HepG2 (cell line): ENCODE measurements around the gene TRIM37. TPM values are rescaled to one million over a fixed set of nuclear protein-coding genes. Genes with fewer than 3 reads are reported as not detected.

Source experiments
- FOXA3 ChIP-seq: IDR thresholded peaks from 2 replicates; pipeline ENCODE4 v1.6.1; 2016; ENCODE audit warnings: missing genetic modification reagents, missing compliant biosample characterization
- FOXC1 ChIP-seq: sonication (generic); formaldehyde crosslinking; IDR thresholded peaks from 2 replicates; pipeline ENCODE4 v1.8.0; 2022; ENCODE audit warnings: mild to moderate bottlenecking, missing genetic modification reagents, borderline replicate concordance
- KLF15 ChIP-seq: sonication (generic); formaldehyde crosslinking; IDR thresholded peaks from 2 replicates; pipeline ENCODE4 v1.8.1; 2023; ENCODE audit warnings: borderline replicate concordance, mild to moderate bottlenecking, inconsistent platforms, missing genetic modification reagents, mixed read lengths
- NBN ChIP-seq: fragments of 450-650 bp; conservative IDR thresholded peaks from 2 replicates; pipeline ENCODE4 v1.6.1; 2017
- STAT5B ChIP-seq: sonication (generic); formaldehyde crosslinking; IDR thresholded peaks from 2 replicates; pipeline ENCODE4 v1.4.0; 2020; ENCODE audit warnings: missing genetic modification reagents
- SUZ12 ChIP-seq: fragments of 150-350 bp; IDR thresholded peaks from 2 replicates; pipeline ENCODE4 v1.6.1; 2014; ENCODE audit warnings: low read depth, low read length
- ZNF775 ChIP-seq: sonication (generic); formaldehyde crosslinking; IDR thresholded peaks from 2 replicates; pipeline ENCODE4 v1.4.0; 2020; ENCODE audit warnings: missing genetic modification reagents, mild to moderate bottlenecking, moderate library complexity, borderline replicate concordance
- ZNF800 ChIP-seq: sonication (generic); formaldehyde crosslinking; IDR thresholded peaks from 2 replicates; pipeline ENCODE4 v1.4.0; 2020; ENCODE audit warnings: missing genetic modification reagents
- ZNF850 ChIP-seq: sonication (generic); formaldehyde crosslinking; conservative IDR thresholded peaks from 2 replicates; pipeline ENCODE4 v1.9.0; 2021; ENCODE audit warnings: mild to moderate bottlenecking, missing genetic modification reagents
- ZSCAN12 ChIP-seq: sonication (generic); formaldehyde crosslinking; IDR thresholded peaks from 2 replicates; pipeline ENCODE4 v1.9.0; 2021; ENCODE audit warnings: mild to moderate bottlenecking, missing genetic modification reagents
- polyA plus RNA-seq, 8 experiments: library from polyadenylated mRNA; depleted of rRNA in 3 of 8; stranded (reverse) in 7 of 8; unstranded in 1 of 8; fragments of >200 nt; fragmentation: Illumina TruSeq in 4 of 8; extraction: Trizol in 4 of 8; gene quantifications; 2 replicates each; pipeline versions ENCODE4 v1.2.1 to v1.2.3, GENCODE V29; 2011 to 2016; ENCODE audit warnings: low read depth in 4 of 8, missing spikeins in 1 of 8, mixed read lengths in 1 of 8; ENCODE audit not compliant: insufficient read depth in 1 of 8
- total RNA-seq, 5 experiments: library from RNA; depleted of rRNA; stranded (reverse); fragments of >200 nt; fragmentation: Illumina TruSeq; extraction: Trizol; gene quantifications; 2 replicates each; pipeline ENCODE4 v1.2.3, GENCODE V29; 2016; ENCODE audit warnings: low read depth in 1 of 5
- TF ChIP-seq, protein P1 (sequence below): sonication (generic); formaldehyde crosslinking; IDR thresholded peaks from 2 replicates; pipeline ENCODE4 v1.8.1; 2023; ENCODE audit warnings: mild to moderate bottlenecking, inconsistent platforms, moderate library complexity, missing genetic modification reagents, borderline replicate concordance
- TF ChIP-seq, protein P2 (sequence below), 2 experiments: sonication (generic) in 1 of 2; formaldehyde crosslinking in 1 of 2; IDR thresholded peaks; 2 replicates each; pipeline versions ENCODE4 v1.4.0 to v1.6.1; 2018 to 2020; ENCODE audit warnings: missing genetic modification reagents in 2 of 2, borderline replicate concordance in 1 of 2, low read depth in 1 of 2, mild to moderate bottlenecking in 1 of 2, missing biosample characterization in 1 of 2
- TF ChIP-seq, protein P3 (sequence below): sonication (generic); formaldehyde crosslinking; IDR thresholded peaks from 2 replicates; pipeline ENCODE4 v1.5.1; 2020; ENCODE audit warnings: missing genetic modification reagents, mild to moderate bottlenecking, borderline replicate concordance
- TF ChIP-seq, protein P4 (sequence below): fragments of 450-650 bp; IDR thresholded peaks from 2 replicates; pipeline ENCODE4 v1.6.1; 2017
- TF ChIP-seq, protein P5 (sequence below): sonication (generic); formaldehyde crosslinking; IDR thresholded peaks from 2 replicates; pipeline ENCODE4 v1.5.1; 2020; ENCODE audit warnings: mild to moderate bottlenecking, missing genetic modification reagents, borderline replicate concordance

TRIM37 gene
- total and polyA plus RNA-seq, 2 of the 13 experiments (the other 11 are each of a cell fraction or from before 2014, with no cell fraction given), result 12.4 to 39.1 TPM

GRCh38 chr17:59106463-59107305, at the start of gene TRIM37 (continued):
- TF ChIP-seq STAT5B (CRISPR knock-in tag), result no peak
- TF ChIP-seq, protein P1, sequence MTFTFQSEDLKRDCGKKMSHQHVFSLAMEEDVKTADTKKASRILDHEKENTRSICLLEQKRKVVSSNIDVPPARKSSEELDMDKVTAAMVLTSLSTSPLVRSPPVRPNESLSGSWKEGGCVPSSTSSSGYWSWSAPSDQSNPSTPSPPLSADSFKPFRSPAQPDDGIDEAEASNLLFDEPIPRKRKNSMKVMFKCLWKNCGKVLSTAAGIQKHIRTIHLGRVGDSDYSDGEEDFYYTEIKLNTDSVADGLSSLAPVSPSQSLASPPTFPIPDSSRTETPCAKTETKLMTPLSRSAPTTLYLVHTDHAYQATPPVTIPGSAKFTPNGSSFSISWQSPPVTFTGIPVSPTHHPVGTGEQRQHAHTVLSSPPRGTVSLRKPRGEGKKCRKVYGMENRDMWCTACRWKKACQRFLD (CRISPR knock-in tag), result peak; percentile 84; the same call in 1 of the 2 replicates
- TF ChIP-seq, protein P2, sequence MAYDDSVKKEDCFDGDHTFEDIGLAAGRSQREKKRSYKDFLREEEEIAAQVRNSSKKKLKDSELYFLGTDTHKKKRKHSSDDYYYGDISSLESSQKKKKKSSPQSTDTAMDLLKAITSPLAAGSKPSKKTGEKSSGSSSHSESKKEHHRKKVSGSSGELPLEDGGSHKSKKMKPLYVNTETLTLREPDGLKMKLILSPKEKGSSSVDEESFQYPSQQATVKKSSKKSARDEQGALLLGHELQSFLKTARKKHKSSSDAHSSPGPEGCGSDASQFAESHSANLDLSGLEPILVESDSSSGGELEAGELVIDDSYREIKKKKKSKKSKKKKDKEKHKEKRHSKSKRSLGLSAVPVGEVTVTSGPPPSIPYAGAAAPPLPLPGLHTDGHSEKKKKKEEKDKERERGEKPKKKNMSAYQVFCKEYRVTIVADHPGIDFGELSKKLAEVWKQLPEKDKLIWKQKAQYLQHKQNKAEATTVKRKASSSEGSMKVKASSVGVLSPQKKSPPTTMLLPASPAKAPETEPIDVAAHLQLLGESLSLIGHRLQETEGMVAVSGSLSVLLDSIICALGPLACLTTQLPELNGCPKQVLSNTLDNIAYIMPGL (CRISPR knock-in tag; IDR thresholded peaks at IDR 0.05; ENCODE audit: borderline replicate concordance in 1 of 2, low read depth in 1 of 2), result peak; percentile 84 to 93
- TF ChIP-seq FOXA3 (CRISPR knock-in tag), result peak; percentile 64
- peak; percentile 98 for TF ChIP-seq ZNF800 (CRISPR knock-in tag)
- 0 out of 2 replicates have a peak, but pooled peaks have one; percentile 76 for TF ChIP-seq KLF15 (CRISPR knock-in tag)
- no peak for TF ChIP-seq NBN
- TF ChIP-seq, protein P3, sequence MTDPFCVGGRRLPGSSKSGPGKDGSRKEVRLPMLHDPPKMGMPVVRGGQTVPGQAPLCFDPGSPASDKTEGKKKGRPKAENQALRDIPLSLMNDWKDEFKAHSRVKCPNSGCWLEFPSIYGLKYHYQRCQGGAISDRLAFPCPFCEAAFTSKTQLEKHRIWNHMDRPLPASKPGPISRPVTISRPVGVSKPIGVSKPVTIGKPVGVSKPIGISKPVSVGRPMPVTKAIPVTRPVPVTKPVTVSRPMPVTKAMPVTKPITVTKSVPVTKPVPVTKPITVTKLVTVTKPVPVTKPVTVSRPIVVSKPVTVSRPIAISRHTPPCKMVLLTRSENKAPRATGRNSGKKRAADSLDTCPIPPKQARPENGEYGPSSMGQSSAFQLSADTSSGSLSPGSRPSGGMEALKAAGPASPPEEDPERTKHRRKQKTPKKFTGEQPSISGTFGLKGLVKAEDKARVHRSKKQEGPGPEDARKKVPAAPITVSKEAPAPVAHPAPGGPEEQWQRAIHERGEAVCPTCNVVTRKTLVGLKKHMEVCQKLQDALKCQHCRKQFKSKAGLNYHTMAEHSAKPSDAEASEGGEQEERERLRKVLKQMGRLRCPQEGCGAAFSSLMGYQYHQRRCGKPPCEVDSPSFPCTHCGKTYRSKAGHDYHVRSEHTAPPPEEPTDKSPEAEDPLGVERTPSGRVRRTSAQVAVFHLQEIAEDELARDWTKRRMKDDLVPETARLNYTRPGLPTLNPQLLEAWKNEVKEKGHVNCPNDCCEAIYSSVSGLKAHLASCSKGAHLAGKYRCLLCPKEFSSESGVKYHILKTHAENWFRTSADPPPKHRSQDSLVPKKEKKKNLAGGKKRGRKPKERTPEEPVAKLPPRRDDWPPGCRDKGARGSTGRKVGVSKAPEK (CRISPR knock-in tag), result no peak
- TF ChIP-seq SUZ12, result no peak
- no peak for TF ChIP-seq ZSCAN12 (CRISPR knock-in tag)
- TF ChIP-seq ZNF850 (CRISPR knock-in tag), result no peak; the same call in 1 of the 2 replicates
- TF ChIP-seq FOXC1 (CRISPR knock-in tag), result peak; percentile 59
- TF ChIP-seq, protein P4, sequence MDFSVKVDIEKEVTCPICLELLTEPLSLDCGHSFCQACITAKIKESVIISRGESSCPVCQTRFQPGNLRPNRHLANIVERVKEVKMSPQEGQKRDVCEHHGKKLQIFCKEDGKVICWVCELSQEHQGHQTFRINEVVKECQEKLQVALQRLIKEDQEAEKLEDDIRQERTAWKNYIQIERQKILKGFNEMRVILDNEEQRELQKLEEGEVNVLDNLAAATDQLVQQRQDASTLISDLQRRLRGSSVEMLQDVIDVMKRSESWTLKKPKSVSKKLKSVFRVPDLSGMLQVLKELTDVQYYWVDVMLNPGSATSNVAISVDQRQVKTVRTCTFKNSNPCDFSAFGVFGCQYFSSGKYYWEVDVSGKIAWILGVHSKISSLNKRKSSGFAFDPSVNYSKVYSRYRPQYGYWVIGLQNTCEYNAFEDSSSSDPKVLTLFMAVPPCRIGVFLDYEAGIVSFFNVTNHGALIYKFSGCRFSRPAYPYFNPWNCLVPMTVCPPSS, result no peak
- TF ChIP-seq, protein P5, sequence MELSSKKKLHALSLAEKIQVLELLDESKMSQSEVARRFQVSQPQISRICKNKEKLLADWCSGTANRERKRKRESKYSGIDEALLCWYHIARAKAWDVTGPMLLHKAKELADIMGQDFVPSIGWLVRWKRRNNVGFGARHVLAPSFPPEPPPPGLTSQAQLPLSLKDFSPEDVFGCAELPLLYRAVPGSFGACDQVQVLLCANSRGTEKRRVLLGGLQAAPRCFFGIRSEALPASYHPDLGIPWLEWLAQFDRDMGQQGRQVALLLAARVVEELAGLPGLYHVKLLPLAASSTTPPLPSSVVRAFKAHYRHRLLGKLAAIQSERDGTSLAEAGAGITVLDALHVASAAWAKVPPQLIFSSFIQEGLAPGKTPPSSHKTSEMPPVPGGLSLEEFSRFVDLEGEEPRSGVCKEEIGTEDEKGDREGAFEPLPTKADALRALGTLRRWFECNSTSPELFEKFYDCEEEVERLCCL (CRISPR knock-in tag), result peak; percentile 24; the same call in 1 of the 2 replicates
- TF ChIP-seq ZNF775 (CRISPR knock-in tag), result 0 out of 2 replicates have a peak, but pooled peaks have one; percentile 26
